Measurements from ENCODE around the gene HDGFL2.

Gene HDGFL2

GRCh38 chr19:4503825-4504170, 31.7 kb downstream of the HDGFL2 start:
- no peaks in the 10 kb centered on the region for H4K20me1 ChIP-seq (ENCODE audit: control insufficient read depth, insufficient read depth, low read depth, low read length)
- H3K36me3 ChIP-seq (ENCODE audit: control insufficient read depth, low read length), result no peaks in the 10 kb centered on the region; the same call in 1 of the 2 replicates
- no peaks in the 10 kb centered on the region for H3F3A ChIP-seq (ENCODE audit: control insufficient read depth, insufficient read depth)
- H3K9me2 ChIP-seq (replicated peaks; ENCODE audit: control insufficient read depth, low read length), result no peaks in the 10 kb centered on the region
- no peaks in the 10 kb centered on the region for H3K9me3 ChIP-seq (ENCODE audit: control insufficient read depth, insufficient read depth, low read length)
- no peak for TF ChIP-seq EZH2phosphoT487 (IDR thresholded peaks at IDR 0.05; ENCODE audit: borderline replicate concordance, low read length)
- TF ChIP-seq, protein P1, sequence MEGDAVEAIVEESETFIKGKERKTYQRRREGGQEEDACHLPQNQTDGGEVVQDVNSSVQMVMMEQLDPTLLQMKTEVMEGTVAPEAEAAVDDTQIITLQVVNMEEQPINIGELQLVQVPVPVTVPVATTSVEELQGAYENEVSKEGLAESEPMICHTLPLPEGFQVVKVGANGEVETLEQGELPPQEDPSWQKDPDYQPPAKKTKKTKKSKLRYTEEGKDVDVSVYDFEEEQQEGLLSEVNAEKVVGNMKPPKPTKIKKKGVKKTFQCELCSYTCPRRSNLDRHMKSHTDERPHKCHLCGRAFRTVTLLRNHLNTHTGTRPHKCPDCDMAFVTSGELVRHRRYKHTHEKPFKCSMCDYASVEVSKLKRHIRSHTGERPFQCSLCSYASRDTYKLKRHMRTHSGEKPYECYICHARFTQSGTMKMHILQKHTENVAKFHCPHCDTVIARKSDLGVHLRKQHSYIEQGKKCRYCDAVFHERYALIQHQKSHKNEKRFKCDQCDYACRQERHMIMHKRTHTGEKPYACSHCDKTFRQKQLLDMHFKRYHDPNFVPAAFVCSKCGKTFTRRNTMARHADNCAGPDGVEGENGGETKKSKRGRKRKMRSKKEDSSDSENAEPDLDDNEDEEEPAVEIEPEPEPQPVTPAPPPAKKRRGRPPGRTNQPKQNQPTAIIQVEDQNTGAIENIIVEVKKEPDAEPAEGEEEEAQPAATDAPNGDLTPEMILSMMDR (IDR thresholded peaks at IDR 0.05; ENCODE audit: low read depth, low read length, poor library complexity, severe bottlenecking), result no peak
- no peak overlapping the region for H3K27ac ChIP-seq (ENCODE audit: low read depth, low read length)
- H3K4me1 ChIP-seq (ENCODE audit: control insufficient read depth, low read length), result no peaks in the 10 kb centered on the region
- H3K79me2 ChIP-seq (ENCODE audit: control insufficient read depth, low read length), result no peaks in the 10 kb centered on the region
- no peak overlapping the region for H3K4me3 ChIP-seq (ENCODE audit: low read length)
- H3K27me3 ChIP-seq (ENCODE audit: control insufficient read depth, low read length), result no peaks in the 10 kb centered on the region
- no peak overlapping the region for H3K4me2 ChIP-seq (ENCODE audit: low read length)

DNA sequence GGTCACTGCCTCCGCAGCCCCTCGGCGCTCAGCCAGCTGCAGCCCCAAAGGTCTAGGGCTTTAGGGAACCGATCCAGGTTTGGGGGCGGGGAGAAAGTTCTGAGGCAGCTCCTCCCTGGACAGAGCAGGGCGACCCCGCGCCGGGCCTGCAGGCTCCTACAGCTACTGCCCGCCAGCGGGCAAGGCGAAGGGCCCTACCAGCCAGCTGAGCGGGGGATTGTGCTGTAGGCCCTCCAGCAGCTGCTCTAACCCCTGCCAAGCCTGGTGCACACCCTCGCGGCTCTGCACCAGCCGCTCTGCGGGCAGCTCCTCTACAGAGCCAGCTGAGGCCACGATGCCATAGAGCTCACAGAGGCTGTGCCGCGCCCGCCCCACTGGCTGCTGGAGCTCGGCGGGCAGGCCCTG, 32.2 kb downstream of the HDGFL2 start:
- H3K4me2 ChIP-seq (ENCODE audit: low read length), result no peak overlapping the region
- H3K27ac ChIP-seq (ENCODE audit: low read depth, low read length), result no peak overlapping the region
- no peaks in the 10 kb centered on the region; the same call in 1 of the 2 replicates for H3K36me3 ChIP-seq (ENCODE audit: control insufficient read depth, low read length)
- no peak overlapping the region for H3K4me3 ChIP-seq (ENCODE audit: low read length)
- no peaks in the 10 kb centered on the region for H3K79me2 ChIP-seq (ENCODE audit: control insufficient read depth, low read length)
- H3K27me3 ChIP-seq (ENCODE audit: control insufficient read depth, low read length), result no peaks in the 10 kb centered on the region
- H4K20me1 ChIP-seq (ENCODE audit: control insufficient read depth, insufficient read depth, low read depth, low read length), result no peaks in the 10 kb centered on the region
- no peaks in the 10 kb centered on the region for H3K9me3 ChIP-seq (ENCODE audit: control insufficient read depth, insufficient read depth, low read length)
- H3K4me1 ChIP-seq (ENCODE audit: control insufficient read depth, low read length), result no peaks in the 10 kb centered on the region
- no peaks in the 10 kb centered on the region for H3F3A ChIP-seq (ENCODE audit: control insufficient read depth, insufficient read depth)
- no peaks in the 10 kb centered on the region for H3K9me2 ChIP-seq (replicated peaks; ENCODE audit: control insufficient read depth, low read length)
- TF ChIP-seq, protein P1 (IDR thresholded peaks at IDR 0.05; ENCODE audit: low read depth, low read length, poor library complexity, severe bottlenecking), result no peak
- TF ChIP-seq EZH2phosphoT487 (IDR thresholded peaks at IDR 0.05; ENCODE audit: borderline replicate concordance, low read length), result no peak

DNA sequence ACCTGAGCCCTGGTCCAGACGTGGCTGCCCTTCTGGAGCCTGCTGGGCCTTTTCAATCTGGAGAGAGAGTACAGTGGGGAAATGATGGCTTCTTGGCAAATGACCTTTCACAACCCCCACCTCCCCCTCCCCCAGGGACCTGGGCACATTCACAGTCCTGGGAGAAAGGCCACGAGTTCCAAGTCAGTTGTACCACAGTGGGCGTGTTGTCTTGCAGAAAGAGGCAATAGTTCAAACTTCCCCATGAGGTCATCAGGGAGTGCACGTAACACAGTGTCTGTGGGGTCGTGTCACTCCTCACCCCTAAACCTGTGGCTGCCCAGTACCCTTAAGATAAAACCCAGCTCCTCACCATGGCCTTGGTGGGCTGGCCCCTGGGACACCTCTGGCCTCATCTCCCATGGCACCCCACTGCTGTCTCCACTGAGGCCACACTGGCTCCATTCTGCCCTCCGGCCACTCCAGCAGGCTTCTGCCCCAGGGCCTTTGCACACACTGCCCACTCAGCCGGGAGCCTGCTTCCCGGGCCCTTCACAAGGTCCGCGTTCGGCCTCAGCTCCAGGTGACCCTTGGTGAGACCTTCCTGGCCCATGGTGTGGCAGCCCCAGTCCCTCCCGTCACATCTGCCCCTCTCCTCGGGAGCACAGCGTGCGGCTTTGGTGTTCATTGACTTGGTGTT, 32.9 kb downstream of the HDGFL2 start:
- no peak for TF ChIP-seq EZH2phosphoT487 (IDR thresholded peaks at IDR 0.05; ENCODE audit: borderline replicate concordance, low read length)
- Histone ChIP-seq H3K4me2 (ENCODE audit: low read length) (no peak overlapping the region), H3K36me3 (ENCODE audit: control insufficient read depth, low read length) (no peaks in the 10 kb centered on the region; the same call in 1 of the 2 replicates), H3K27ac (ENCODE audit: low read depth, low read length) (no peak overlapping the region), H4K20me1 (ENCODE audit: control insufficient read depth, insufficient read depth, low read depth, low read length) (no peaks in the 10 kb centered on the region), H3K4me3 (ENCODE audit: low read length) (no peak overlapping the region), H3K4me1 (ENCODE audit: control insufficient read depth, low read length) (no peaks in the 10 kb centered on the region), H3K27me3 (ENCODE audit: control insufficient read depth, low read length) (no peaks in the 10 kb centered on the region), H3K9me3 (ENCODE audit: control insufficient read depth, insufficient read depth, low read length) (no peaks in the 10 kb centered on the region), H3F3A (ENCODE audit: control insufficient read depth, insufficient read depth) (no peaks in the 10 kb centered on the region), H3K9me2 (replicated peaks; ENCODE audit: control insufficient read depth, low read length) (no peaks in the 10 kb centered on the region), H3K79me2 (ENCODE audit: control insufficient read depth, low read length) (no peaks in the 10 kb centered on the region)

GRCh38 chr19:4505570-4506448, 33.7 kb downstream of the HDGFL2 start:
- H3K4me3 ChIP-seq (ENCODE audit: low read length), result no peak overlapping the region
- no peak overlapping the region for H3K4me2 ChIP-seq (ENCODE audit: low read length)
- H3K27me3 ChIP-seq (ENCODE audit: control insufficient read depth, low read length), result no peaks in the 10 kb centered on the region
- H3F3A ChIP-seq (ENCODE audit: control insufficient read depth, insufficient read depth), result no peaks in the 10 kb centered on the region
- no peaks in the 10 kb centered on the region for H3K9me2 ChIP-seq (replicated peaks; ENCODE audit: control insufficient read depth, low read length)
- H3K27ac ChIP-seq (ENCODE audit: low read depth, low read length), result no peak overlapping the region
- H3K36me3 ChIP-seq (ENCODE audit: control insufficient read depth, low read length), result no peaks in the 10 kb centered on the region; the same call in 1 of the 2 replicates
- H3K79me2 ChIP-seq (ENCODE audit: control insufficient read depth, low read length), result no peaks in the 10 kb centered on the region
- H4K20me1 ChIP-seq (ENCODE audit: control insufficient read depth, insufficient read depth, low read depth, low read length), result no peaks in the 10 kb centered on the region
- TF ChIP-seq, protein P1 (IDR thresholded peaks at IDR 0.05; ENCODE audit: low read depth, low read length, poor library complexity, severe bottlenecking), result no peak
- TF ChIP-seq EZH2phosphoT487 (IDR thresholded peaks at IDR 0.05; ENCODE audit: borderline replicate concordance, low read length), result no peak
- peaks cover 3% of the 10 kb centered on the region; the same call in 1 of the 2 replicates for H3K4me1 ChIP-seq (ENCODE audit: control insufficient read depth, low read length)
- no peaks in the 10 kb centered on the region for H3K9me3 ChIP-seq (ENCODE audit: control insufficient read depth, insufficient read depth, low read length)

All from DOHH2 (cell line).